ENCODE data around the gene NUP85.
"Not testable (repeated sequence)": the region's sequence is repeated elsewhere in the genome, so short reads cannot be mapped to it uniquely, and the experiment has no call there.

The NUP85 gene

DNA sequence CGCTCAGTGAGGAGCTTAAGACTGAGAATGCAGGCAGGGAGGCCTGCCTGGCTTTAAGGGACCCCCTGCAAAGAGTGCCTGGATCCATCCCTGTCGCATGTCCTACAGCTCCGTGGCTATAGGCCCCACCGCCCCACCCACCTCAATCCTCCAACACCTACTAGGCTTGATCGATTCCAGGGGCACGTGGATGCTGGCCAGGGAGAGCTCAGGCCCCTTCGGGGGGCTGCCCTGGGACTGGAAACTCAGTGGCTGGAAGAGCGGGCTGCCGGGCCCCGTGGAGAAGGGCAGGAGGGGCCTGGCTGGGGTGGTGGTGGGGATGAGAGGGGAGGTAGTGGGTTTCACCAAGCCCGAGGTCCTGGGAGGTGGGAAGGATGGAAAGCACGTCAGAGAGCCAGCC lies 33.7 kb downstream of the NUP85 start:
- no peak overlapping the region for H3K4me3 ChIP-seq (ENCODE audit: low read depth, low read length)
- DNase-seq (ENCODE audit: low read depth), result no peak

GRCh38 chr17:75239778-75240393 lies 34.4 kb downstream of the NUP85 start:
- no peak for DNase-seq (ENCODE audit: low read depth)
- no peak overlapping the region for H3K4me3 ChIP-seq (ENCODE audit: low read depth, low read length)

- no peak overlapping the region for H3K4me3 ChIP-seq (ENCODE audit: low read depth, low read length)
Measured at GRCh38 chr17:75240394-75241142, 35.1 kb downstream of the NUP85 start.

DNA sequence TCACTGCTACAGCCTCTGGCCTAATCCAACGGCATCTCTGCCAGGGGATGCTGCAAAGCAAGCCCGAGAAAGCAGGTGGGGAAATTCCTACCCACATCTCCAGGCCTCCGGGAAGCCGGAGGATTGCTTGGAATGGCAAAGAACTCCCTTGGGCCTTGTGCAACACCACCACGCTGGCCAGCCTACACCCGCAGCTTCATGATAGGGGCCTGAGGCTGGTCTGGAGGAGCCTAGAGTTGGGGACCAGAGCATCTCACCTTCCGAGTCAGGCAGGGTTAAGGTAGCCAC lies 35.6 kb downstream of the NUP85 start:
- H3K4me3 ChIP-seq (ENCODE audit: low read depth, low read length), result no peak overlapping the region
- no peak for DNase-seq (ENCODE audit: low read depth)

More at GRCh38 chr17:75240394-75241142, 35.1 kb downstream of the NUP85 start:
- no peak for DNase-seq (ENCODE audit: low read depth)

DNA sequence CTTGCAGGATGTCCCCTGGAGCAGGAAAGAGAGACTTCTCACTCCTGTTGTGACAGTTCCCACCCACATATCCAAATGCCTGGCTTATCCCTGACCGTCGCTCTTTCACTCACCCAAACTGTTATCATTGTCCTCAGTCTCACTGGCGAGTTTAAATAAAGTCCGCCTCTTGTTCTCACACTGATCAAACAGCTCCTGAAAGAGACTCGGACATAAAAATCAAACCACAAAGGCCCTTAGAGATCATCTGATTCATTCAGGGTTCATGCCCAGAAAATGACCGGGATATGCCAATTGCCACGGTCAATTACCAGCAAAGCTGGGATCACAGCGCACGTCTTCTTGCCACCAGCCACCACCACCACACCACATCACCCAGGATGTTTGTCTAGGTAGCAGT lies 36.0 kb downstream of the NUP85 start:
- DNase-seq (ENCODE audit: low read depth), result no peak
- no peak overlapping the region for H3K4me3 ChIP-seq (ENCODE audit: low read depth, low read length)

DNA sequence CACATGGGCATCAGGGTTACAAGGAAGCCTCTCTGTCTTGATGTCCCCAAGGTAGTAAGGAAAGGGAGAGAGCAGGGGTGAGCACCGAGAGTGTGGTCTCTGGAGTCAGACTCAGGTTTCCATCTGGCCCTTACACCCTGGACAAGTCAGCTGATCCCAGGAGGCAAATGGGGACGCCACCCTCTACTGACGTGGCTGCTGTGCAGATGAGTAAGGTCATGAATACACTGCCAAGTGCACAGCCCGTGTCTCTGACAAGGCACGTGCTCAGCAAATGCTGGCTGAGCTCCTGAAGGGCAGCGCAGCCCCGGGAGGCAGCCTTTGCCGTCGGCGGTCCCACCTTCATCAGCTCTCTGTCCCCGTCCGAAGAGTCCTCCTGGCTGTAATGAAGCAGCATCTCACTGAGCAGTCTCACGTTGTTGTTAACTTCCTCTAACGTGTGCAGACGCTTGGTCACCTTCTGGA lies 36.5 kb downstream of the NUP85 start:
- no peak for DNase-seq (ENCODE audit: low read depth)
- no peak overlapping the region for H3K4me3 ChIP-seq (ENCODE audit: low read depth, low read length)

GRCh38 chr17:75242461-75243042 lies 37.1 kb downstream of the NUP85 start:
- no peak overlapping the region for H3K4me3 ChIP-seq (ENCODE audit: low read depth, low read length)
- no peak for DNase-seq (ENCODE audit: low read depth)

- no peak for DNase-seq (ENCODE audit: low read depth)
- H3K4me3 ChIP-seq (ENCODE audit: low read depth, low read length), result no peak overlapping the region
Measured at GRCh38 chr17:75244133-75244866, 38.8 kb downstream of the NUP85 start.

- no peak for DNase-seq (ENCODE audit: low read depth)
- H3K4me3 ChIP-seq (ENCODE audit: low read depth, low read length), result no peak overlapping the region
Measured at GRCh38 chr17:75245011-75245410, 39.5 kb downstream of the NUP85 start.

- no peak for DNase-seq (ENCODE audit: low read depth)
- H3K4me3 ChIP-seq (ENCODE audit: low read depth, low read length), result no peak overlapping the region
Measured at GRCh38 chr17:75246404-75246803, 40.9 kb downstream of the NUP85 start.

DNA sequence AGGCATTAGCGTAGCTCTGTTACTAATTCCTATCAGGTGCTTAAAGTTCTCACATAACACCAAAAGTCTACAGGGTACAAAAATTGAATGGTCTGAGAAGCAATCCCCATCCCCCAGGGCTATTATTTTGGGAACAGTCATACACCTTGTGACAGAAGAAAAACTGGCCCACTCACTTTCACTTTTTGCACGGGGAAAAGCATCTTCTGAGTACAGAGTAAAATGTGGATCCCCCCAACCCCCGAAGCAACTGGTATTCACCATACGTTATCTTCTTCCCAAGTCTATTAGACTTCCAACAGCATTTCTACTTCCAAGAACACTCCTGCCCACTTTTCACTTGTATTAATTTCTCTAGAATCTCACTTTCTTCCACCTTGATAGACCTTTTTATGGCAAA lies 44.1 kb downstream of the NUP85 start:
- no peak overlapping the region for H3K4me3 ChIP-seq (ENCODE audit: low read depth, low read length)
- no peak for DNase-seq (ENCODE audit: low read depth)

GRCh38 chr17:75250009-75250471 lies 44.6 kb downstream of the NUP85 start:
- H3K4me3 ChIP-seq (ENCODE audit: low read depth, low read length), result no peak overlapping the region

GRCh38 chr17:75252039-75252816 lies 46.7 kb downstream of the NUP85 start:
- no peak overlapping the region for H3K4me3 ChIP-seq (ENCODE audit: low read depth, low read length)
- no peak for DNase-seq (ENCODE audit: low read depth)

More at GRCh38 chr17:75250009-75250471, 44.6 kb downstream of the NUP85 start:
- no peak for DNase-seq (ENCODE audit: low read depth)

DNA sequence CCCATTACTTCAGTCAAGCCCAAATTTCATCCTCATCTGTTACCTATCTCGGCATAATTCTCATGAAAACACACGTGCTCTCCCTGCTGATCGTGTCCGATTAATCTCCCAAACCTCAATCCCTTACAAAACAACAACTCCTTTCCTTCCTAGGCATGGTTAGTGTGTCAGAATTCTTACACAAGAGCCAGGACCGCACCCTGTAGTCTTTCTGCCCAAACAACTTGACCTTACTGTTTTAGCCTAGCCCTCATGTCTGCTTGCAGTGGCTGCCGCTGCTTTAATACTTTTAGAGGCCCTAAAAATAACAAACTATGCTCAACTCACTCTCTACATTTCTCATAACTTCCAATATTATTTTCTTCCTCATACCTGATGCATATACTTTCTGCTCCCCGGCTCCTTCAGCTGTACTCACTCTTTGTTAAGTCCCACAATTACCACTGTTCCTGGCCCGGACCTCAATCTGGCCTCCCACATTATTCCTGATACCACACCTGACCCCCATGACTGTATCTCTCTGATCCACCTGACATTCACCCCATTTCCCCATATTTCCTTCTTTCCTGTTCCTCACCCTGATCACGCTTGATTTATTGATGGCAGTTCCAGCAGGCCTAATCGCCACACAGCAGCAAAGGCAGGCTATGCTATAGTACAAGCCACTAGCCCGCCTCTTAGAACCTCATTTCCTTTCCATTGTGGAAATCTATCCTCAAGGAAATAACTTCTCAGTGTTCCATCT lies 50.6 kb downstream of the NUP85 start:
- not testable (repeated sequence) for DNase-seq (ENCODE audit: low read depth); H3K4me3 ChIP-seq (ENCODE audit: low read depth, low read length)

DNA sequence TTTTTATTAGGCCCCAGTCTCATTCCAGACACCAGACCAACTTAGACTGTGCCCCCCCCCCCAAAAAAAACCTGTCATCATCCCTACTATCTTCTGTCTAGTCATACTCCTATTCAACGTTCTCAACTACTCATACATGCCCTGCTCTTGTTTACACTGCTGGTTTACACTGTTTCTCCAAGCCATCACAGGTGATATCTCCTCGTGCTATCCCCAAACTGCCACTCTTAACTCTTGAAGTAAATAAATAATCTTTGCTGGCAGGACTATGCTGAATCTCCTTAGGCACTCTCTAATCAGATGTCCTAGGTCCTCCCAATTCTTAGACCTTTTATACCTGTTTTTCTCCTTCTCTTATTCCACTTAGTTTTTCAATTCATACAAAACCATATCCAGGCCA lies 51.7 kb downstream of the NUP85 start:
- H3K4me3 ChIP-seq (ENCODE audit: low read depth, low read length); DNase-seq (ENCODE audit: low read depth): not testable (repeated sequence)

GRCh38 chr17:75260641-75261335 lies 55.3 kb downstream of the NUP85 start:
- no peak for DNase-seq (ENCODE audit: low read depth)

GRCh38 chr17:75261336-75262111 lies 56.0 kb downstream of the NUP85 start, which contains the start of the genes GGA3 and MRPS7:
Gene GGA3 (minus strand): TSS chr17:75261606. CDS start chr17:75261587, 19 bp downstream.
Gene MRPS7 (plus strand): TSS chr17:75261879. CDS start chr17:75261901, 22 bp downstream.
- H3K4me3 ChIP-seq (ENCODE audit: low read depth, low read length), result peak within 1 kb of the TSS; percentile 68
- peak; percentile 69 for DNase-seq (ENCODE audit: low read depth)

More at GRCh38 chr17:75260641-75261335, 55.3 kb downstream of the NUP85 start:
- peak overlapping the region; percentile 68 for H3K4me3 ChIP-seq (ENCODE audit: low read depth, low read length)
